ENCODE results near the gene MTA1.

MTA1 gene

GRCh38 chr14:105426416-105427130, 6.9 kb downstream of the MTA1 start:
- DNase-seq, result no peak

GRCh38 chr14:105427412-105427811, 7.8 kb downstream of the MTA1 start:
- no peak for DNase-seq

- no peak for DNase-seq
Measured at GRCh38 chr14:105427936-105428485, 8.4 kb downstream of the MTA1 start.

GRCh38 chr14:105430042-105430441, 10.4 kb downstream of the MTA1 start:
- no peak for DNase-seq

GRCh38 chr14:105430565-105430964, 10.9 kb downstream of the MTA1 start:
- DNase-seq, result peak; percentile 26 to 53

- no peak for DNase-seq
Measured at GRCh38 chr14:105431256-105431655, 11.6 kb downstream of the MTA1 start.

- DNase-seq, result no peak
Measured at GRCh38 chr14:105432657-105433056, 13.0 kb downstream of the MTA1 start.

GRCh38 chr14:105433161-105433605, 13.6 kb downstream of the MTA1 start:
- DNase-seq, result no peak

- no peak for DNase-seq
Measured at GRCh38 chr14:105436402-105436801, 16.8 kb downstream of the MTA1 start.

- no peak for DNase-seq
Measured at GRCh38 chr14:105436891-105437722, 17.5 kb downstream of the MTA1 start.

- DNase-seq, result no peak
Measured at GRCh38 chr14:105437723-105438500, 18.3 kb downstream of the MTA1 start.

- DNase-seq, result no peak
Measured at GRCh38 chr14:105439179-105439578, 19.6 kb downstream of the MTA1 start.

GRCh38 chr14:105439710-105440553, 20.3 kb downstream of the MTA1 start:
- DNase-seq, result peak; percentile 52 to 91

- DNase-seq, result no peak
Measured at GRCh38 chr14:105440554-105440900, 20.9 kb downstream of the MTA1 start.

GRCh38 chr14:105440992-105441391, 21.4 kb downstream of the MTA1 start:
- no peak for DNase-seq

- DNase-seq, result no peak
Measured at GRCh38 chr14:105442125-105442524, 22.5 kb downstream of the MTA1 start.

GRCh38 chr14:105442834-105443233, 23.2 kb downstream of the MTA1 start:
- no peak for DNase-seq

- DNase-seq, result no peak
Measured at GRCh38 chr14:105444859-105445258, 25.2 kb downstream of the MTA1 start.

GRCh38 chr14:105445290-105445689, 25.7 kb downstream of the MTA1 start:
- no peak for DNase-seq

- no peak for DNase-seq
Measured at GRCh38 chr14:105445901-105446845, 26.5 kb downstream of the MTA1 start.

GRCh38 chr14:105446971-105447370, 27.3 kb downstream of the MTA1 start:
- DNase-seq, result no peak
